HepG2 (cell line): Measurements from ENCODE around the gene ATP8A2. TPM values are rescaled to one million over a fixed set of nuclear protein-coding genes. Genes with fewer than 3 reads are reported as not detected.

ENCODE experiments used
- ATAC-seq: fragments of 200-7000 bp; cut with Tn5 transposase; 3 replicates; pipeline ENCODE4 v1.9.1; 2020; ENCODE audit warnings: mild to moderate bottlenecking, moderate library complexity
- BruUV-seq: library from RNA; stranded (reverse); fragments of 400-500 nt; replicated peaks from 2 replicates; lab custom pipeline; 2021; lab: Mats Ljungman, UMichigan
- CTCF ChIA-PET: fragments of 300-600 bp; formaldehyde crosslinking; extraction: SDS; loops from one replicate; lab custom pipeline; 2021; ENCODE audit warnings: low total read pairs, inconsistent platforms, low intra/inter-chr PET ratio; lab: Yijun Ruan, JAX
- POLR2A ChIA-PET: fragments of 350-600 bp; sonication (Branson Sonifier 250); formaldehyde crosslinking; loops from one replicate; lab custom pipeline; 2020; ENCODE audit warnings: antibody characterized with exemption, inconsistent platforms; lab: Yijun Ruan, JAX
- DNase-seq: peaks from one replicate; pipeline ENCODE4 v3.0.0-alpha.2; 2015; ENCODE audit warnings: low spot score
- FAIRE-seq: peaks from 3 replicates; lab custom pipeline; 2011; peaks lifted over from hg19 to GRCh38; lab: Jason Lieb, UNC
- H2AFZ ChIP-seq: one replicate; pipeline ENCODE4 v1.6.1; 2011; ENCODE audit warnings: low read length, inconsistent platforms
- H3K27ac ChIP-seq: fragments of 300-600 bp; 3 replicates; pipeline ENCODE4 v1.8.0; 2011; ENCODE audit warnings: mixed run types, mild to moderate bottlenecking, mixed read lengths, low read length, inconsistent platforms; ENCODE audit not compliant: insufficient read depth; ENCODE audit errors: extremely low read length
- H3K27me3 ChIP-seq, 2 experiments: fragments of 200-600 bp in 1 of 2; 2 replicates in 1 of 2; 3 replicates in 1 of 2; pipeline versions ENCODE4 v1.6.0 to v1.8.0; 2011; ENCODE audit warnings: low read length in 2 of 2, mild to moderate bottlenecking in 2 of 2, moderate library complexity in 2 of 2, inconsistent platforms in 1 of 2; ENCODE audit not compliant: insufficient read depth in 2 of 2, control insufficient read depth in 1 of 2
- H3K36me3 ChIP-seq, 2 experiments: fragments of 200-600 bp in 1 of 2; replicated peaks in 1 of 2; 2 replicates in 1 of 2; 3 replicates in 1 of 2; pipeline versions ENCODE4 v1.5.1 to v1.8.0; 2011; ENCODE audit warnings: low read length in 2 of 2, inconsistent platforms in 1 of 2; ENCODE audit not compliant: insufficient read depth in 2 of 2, control insufficient read depth in 1 of 2
- H3K4me1 ChIP-seq: 2 replicates; pipeline ENCODE4 v1.5.1; 2012; ENCODE audit warnings: low read length, inconsistent platforms; ENCODE audit not compliant: insufficient read depth
- H3K4me2 ChIP-seq: 2 replicates; pipeline ENCODE4 v1.6.0; 2011; ENCODE audit warnings: low read depth, low read length, inconsistent platforms
- H3K4me3 ChIP-seq, 3 experiments: fragments of 200-600 bp in 1 of 3; sonication (generic), shearing (Covaris generic) in 1 of 3; replicated peaks in 1 of 3; 2 replicates each; pipeline ENCODE4 v1.5.1; 2011 to 2016; ENCODE audit warnings: low read length in 3 of 3, inconsistent platforms in 2 of 3, low read depth in 2 of 3, mild to moderate bottlenecking in 2 of 3, control low read depth in 1 of 3, mixed read lengths in 1 of 3; ENCODE audit not compliant: insufficient read depth in 1 of 3
- H3K79me2 ChIP-seq: one replicate; pipeline ENCODE4 v1.6.1; 2011; ENCODE audit warnings: low read length, inconsistent platforms; ENCODE audit not compliant: insufficient read depth
- H3K9ac ChIP-seq: 2 replicates; pipeline ENCODE4 v1.6.0; 2011; ENCODE audit warnings: mild to moderate bottlenecking, low read depth, low read length, inconsistent platforms; ENCODE audit not compliant: insufficient read depth
- H3K9me3 ChIP-seq: 2 replicates; pipeline ENCODE4 v1.5.1; 2012; ENCODE audit warnings: mild to moderate bottlenecking, low read length
- H4K20me1 ChIP-seq: 2 replicates; pipeline ENCODE4 v1.6.0; 2011; ENCODE audit warnings: inconsistent platforms, mild to moderate bottlenecking, low read length, moderate library complexity; ENCODE audit not compliant: insufficient read depth
- ASH2L ChIP-seq: fragments of 300-600, 200-600 bp; sonication (generic); IDR thresholded peaks from 2 replicates; pipeline ENCODE4 v1.7.0; 2017; ENCODE audit warnings: low read depth, mild to moderate bottlenecking, moderate library complexity, mixed read lengths, low read length; ENCODE audit not compliant: insufficient read length
- BCLAF1 ChIP-seq: fragments of 450-650 bp; IDR thresholded peaks from 2 replicates; pipeline ENCODE4 v1.6.1; 2017; ENCODE audit warnings: mild to moderate bottlenecking
- CC2D1A ChIP-seq: sonication (generic); formaldehyde crosslinking; IDR thresholded peaks from 2 replicates; pipeline ENCODE4 v1.8.1; 2023; ENCODE audit warnings: mild to moderate bottlenecking, missing genetic modification reagents
- EEA1 ChIP-seq: sonication (generic); formaldehyde crosslinking; IDR thresholded peaks from 2 replicates; pipeline ENCODE4 v1.5.1; 2020; ENCODE audit warnings: mild to moderate bottlenecking, missing genetic modification reagents, borderline replicate concordance
- HDAC2 ChIP-seq: sonication (generic); formaldehyde crosslinking; IDR thresholded peaks from 2 replicates; pipeline ENCODE4 v1.4.0; 2020; ENCODE audit warnings: missing genetic modification reagents
- KDM4B ChIP-seq: sonication (generic); formaldehyde crosslinking; IDR thresholded peaks from 2 replicates; pipeline ENCODE4 v1.4.0; 2020; ENCODE audit warnings: missing genetic modification reagents
- KMT2B ChIP-seq: IDR thresholded peaks from 2 replicates; pipeline ENCODE4 v1.6.1; 2016; ENCODE audit warnings: missing genetic modification reagents, missing compliant biosample characterization
- NR2C2 ChIP-seq: sonication (generic); formaldehyde crosslinking; IDR thresholded peaks from 2 replicates; pipeline ENCODE4 v1.4.0; 2020; ENCODE audit warnings: missing genetic modification reagents, mild to moderate bottlenecking, moderate library complexity, borderline replicate concordance
- RARG ChIP-seq: sonication (generic); formaldehyde crosslinking; IDR thresholded peaks from 2 replicates; pipeline ENCODE4 v1.4.0; 2020; ENCODE audit warnings: low read depth, mild to moderate bottlenecking, missing genetic modification reagents
- SNAI1 ChIP-seq: sonication (generic); formaldehyde crosslinking; IDR thresholded peaks from 2 replicates; pipeline ENCODE4 v1.5.0; 2020; ENCODE audit warnings: mild to moderate bottlenecking, missing genetic modification reagents, borderline replicate concordance
- TBX2 ChIP-seq: sonication (generic); formaldehyde crosslinking; IDR thresholded peaks from 2 replicates; pipeline ENCODE4 v1.5.0; 2020; ENCODE audit warnings: missing genetic modification reagents, mild to moderate bottlenecking, borderline replicate concordance
- ZKSCAN8 ChIP-seq: IDR thresholded peaks from 2 replicates; pipeline ENCODE4 v1.6.1; 2016; ENCODE audit warnings: borderline replicate concordance, missing genetic modification reagents, missing compliant biosample characterization
- ZNF138 ChIP-seq: sonication (generic); formaldehyde crosslinking; IDR thresholded peaks from 2 replicates; pipeline ENCODE4 v1.5.0; 2020; ENCODE audit warnings: mild to moderate bottlenecking, low read depth, missing genetic modification reagents
- WGBS: methylation state at CpG from one replicate; pipeline ENCODE4 v1.1.6; 2017; ENCODE audit warnings: low lambda C conversion rate; 5-methylcytosine and 5-hydroxymethylcytosine counted together
- in situ Hi-C: cut with HindIII; loops from 2 replicates; pipeline ENCODE4 v1.10.0; 2017; ENCODE audit warnings: low pct_unique_long_range_greater_than_20kb; ENCODE audit not compliant: extremely low pct_ligation_motif_present
- intact Hi-C: fragments of 100-400 bp; cut with micrococcal nuclease; formaldehyde crosslinking; loops from one replicate; pipeline ENCODE4 v1.10.0; 2022; ENCODE audit not compliant: unreplicated experiment
- polyA plus RNA-seq, 8 experiments: library from polyadenylated mRNA; depleted of rRNA in 3 of 8; stranded (reverse) in 7 of 8; unstranded in 1 of 8; fragments of >200 nt; fragmentation: Illumina TruSeq in 4 of 8; extraction: Trizol in 4 of 8; gene quantifications; 2 replicates each; pipeline versions ENCODE4 v1.2.1 to v1.2.3, GENCODE V29; 2011 to 2016; ENCODE audit warnings: low read depth in 4 of 8, missing spikeins in 1 of 8, mixed read lengths in 1 of 8; ENCODE audit not compliant: insufficient read depth in 1 of 8
- total RNA-seq, 5 experiments: library from RNA; depleted of rRNA; stranded (reverse); fragments of >200 nt; fragmentation: Illumina TruSeq; extraction: Trizol; gene quantifications; 2 replicates each; pipeline ENCODE4 v1.2.3, GENCODE V29; 2016; ENCODE audit warnings: low read depth in 1 of 5
- TF ChIP-seq, protein P1 (sequence below): sonication (generic); formaldehyde crosslinking; IDR thresholded peaks from 2 replicates; pipeline ENCODE4 v1.8.1; 2023; ENCODE audit warnings: missing genetic modification reagents, inconsistent platforms, borderline replicate concordance

Gene ATP8A2
- total and polyA plus RNA-seq, 2 of the 13 experiments (the other 11 are each of a cell fraction or from before 2014, with no cell fraction given): 0.09 TPM; not detected in 1

GRCh38 chr13:26015271-26016125 lies 643.7 kb downstream of the ATP8A2 start:
- Histone ChIP-seq H3K9me3 (no peaks in the 10 kb centered on the region), H3K4me3 (no peak overlapping the region), H3K36me3 (no peaks in the 10 kb centered on the region), H3K4me1 (no peaks in the 10 kb centered on the region), H2AFZ (no peak overlapping the region), H3K9ac (no peak overlapping the region), H3K27ac (no peak overlapping the region), H4K20me1 (no peaks in the 10 kb centered on the region)
- ATAC-seq (no peak), FAIRE-seq (no peak), DNase-seq (no peak)
- POLR2A ChIA-PET: no interaction called here
- no TSS peak for BruUV-seq
- CTCF ChIA-PET: no interaction called here
- WGBS: 11% methylated on average over 10 of the region's 10 CpGs
- TF ChIP-seq ZKSCAN8 (CRISPR knock-in tag): no peak
- TF ChIP-seq RARG (CRISPR knock-in tag): no peak
- TF ChIP-seq TBX2 (CRISPR knock-in tag): no peak
- TF ChIP-seq, protein P1, sequence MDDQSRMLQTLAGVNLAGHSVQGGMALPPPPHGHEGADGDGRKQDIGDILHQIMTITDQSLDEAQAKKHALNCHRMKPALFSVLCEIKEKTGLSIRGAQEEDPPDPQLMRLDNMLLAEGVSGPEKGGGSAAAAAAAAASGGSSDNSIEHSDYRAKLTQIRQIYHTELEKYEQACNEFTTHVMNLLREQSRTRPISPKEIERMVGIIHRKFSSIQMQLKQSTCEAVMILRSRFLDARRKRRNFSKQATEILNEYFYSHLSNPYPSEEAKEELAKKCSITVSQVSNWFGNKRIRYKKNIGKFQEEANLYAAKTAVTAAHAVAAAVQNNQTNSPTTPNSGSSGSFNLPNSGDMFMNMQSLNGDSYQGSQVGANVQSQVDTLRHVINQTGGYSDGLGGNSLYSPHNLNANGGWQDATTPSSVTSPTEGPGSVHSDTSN (CRISPR knock-in tag): no peak
- TF ChIP-seq, all 625 proteins: peak for 0
- in situ Hi-C loops (no loop called here), intact Hi-C loops (no loop called here)
- H3K4me2 ChIP-seq: no peak overlapping the region
- no peaks in the 10 kb centered on the region for H3K79me2 ChIP-seq
- H3K27me3 ChIP-seq: peaks cover 0 to 16% of the 10 kb centered on the region in 2 experiments; a peak in 3 of 5 replicates

- no peaks in the 10 kb centered on the region for H3K9me3 ChIP-seq
- ChIA-PET CTCF (no interaction called here), POLR2A (no interaction called here)
- H3K4me2 ChIP-seq: no peak overlapping the region
- FAIRE-seq (no peak), ATAC-seq (no peak), DNase-seq (no peak)
- peaks cover 0 to 16% of the 10 kb centered on the region in 2 experiments; a peak in 3 of 5 replicates for H3K27me3 ChIP-seq
- no peaks in the 10 kb centered on the region for H4K20me1 ChIP-seq
- H3K4me3 ChIP-seq: no peak overlapping the region
- H3K4me1 ChIP-seq: no peaks in the 10 kb centered on the region
- BruUV-seq: no TSS peak
- in situ Hi-C loops: no loop called here
- intact Hi-C loops: no loop called here
- no peaks in the 10 kb centered on the region for H3K36me3 ChIP-seq
- H3K9ac ChIP-seq: no peak overlapping the region
- H3K79me2 ChIP-seq: no peaks in the 10 kb centered on the region
- H3K27ac ChIP-seq: no peak overlapping the region
- WGBS: 34% methylated on average over 6 of the region's 6 CpGs
- no peak overlapping the region for H2AFZ ChIP-seq
- TF ChIP-seq NR2C2: no peak
- TF ChIP-seq HDAC2: no peak
- TF ChIP-seq SNAI1: no peak
- TF ChIP-seq ZNF138: no peak
- no peak for TF ChIP-seq KDM4B (CRISPR knock-in tag)
- no peak for TF ChIP-seq ASH2L
- no peak for TF ChIP-seq EEA1 (CRISPR knock-in tag)
- TF ChIP-seq CC2D1A (CRISPR knock-in tag): no peak
- no peak for TF ChIP-seq BCLAF1
- TF ChIP-seq KMT2B (CRISPR knock-in tag): no peak
These were observed 644.4 kb downstream of the ATP8A2 start for GRCh38 chr13:26016189-26016588.
